ENCODE results near the gene TSEN34.

Gene TSEN34

GRCh38 chr19:54191011-54191810, at the start of gene TSEN34:
TSS of gene TSEN34 (plus strand) at chr19:54191308. CDS start at chr19:54191365, 57 bp downstream.
- DNase-seq = peak; percentile 89 to 93

- DNase-seq = no peak
Measured at GRCh38 chr19:54141356-54141755, 49.8 kb upstream of the TSEN34 start.

DNA sequence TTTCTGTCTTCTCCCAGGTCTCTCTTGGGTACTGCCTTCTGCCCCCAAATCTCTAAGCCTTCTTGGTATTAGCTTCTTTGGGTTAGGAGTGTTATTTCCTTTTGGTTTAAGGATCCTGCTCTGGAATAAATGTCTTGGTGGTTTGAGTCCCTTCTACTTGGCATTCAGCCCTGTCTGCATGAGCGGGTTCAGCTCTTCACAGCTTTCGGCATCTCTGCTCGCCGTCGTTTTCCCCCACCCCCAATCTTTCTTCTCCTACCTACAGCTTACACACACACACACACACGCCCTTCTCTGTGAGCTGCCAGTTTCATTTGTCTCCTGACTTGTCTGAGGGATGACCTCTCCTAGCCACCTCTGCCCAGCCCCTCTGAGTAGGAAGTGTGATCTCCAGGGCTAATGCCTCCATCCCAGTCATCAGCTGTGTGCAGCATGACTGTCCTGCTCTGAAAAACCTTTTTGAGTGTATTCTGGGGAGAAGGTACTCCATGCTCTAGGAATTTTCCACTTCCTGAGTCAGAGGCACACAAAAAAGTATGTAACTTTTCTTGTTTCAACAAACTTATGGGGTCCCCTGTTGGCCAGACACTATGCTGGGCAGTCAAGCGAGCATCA, 48.8 kb upstream of the TSEN34 start:
- no peak for DNase-seq

- DNase-seq = no peak
Measured at GRCh38 chr19:54145541-54146158, 45.5 kb upstream of the TSEN34 start.

DNA sequence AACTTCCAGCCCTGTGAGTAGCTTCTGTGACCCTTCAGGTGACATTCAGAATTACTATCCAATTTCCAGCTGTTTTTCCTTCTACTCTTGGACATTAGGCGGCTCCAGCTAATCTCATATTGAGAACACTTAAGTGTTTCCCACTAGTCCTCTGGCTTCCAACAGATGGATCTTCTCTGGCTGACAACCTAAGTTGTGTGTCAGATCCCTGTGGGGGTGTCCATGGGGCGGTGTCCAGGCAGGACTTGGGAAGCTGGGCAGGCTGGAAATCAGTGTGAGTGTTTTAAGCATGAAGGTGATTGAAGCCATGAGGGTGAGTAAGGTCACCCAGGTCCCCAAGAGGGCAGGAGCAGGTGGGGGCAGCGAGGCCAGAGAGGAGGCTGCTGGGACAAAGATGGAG, 43.4 kb upstream of the TSEN34 start:
- no peak for DNase-seq

GRCh38 chr19:54148158-54148557, 43.0 kb upstream of the TSEN34 start:
- no peak for DNase-seq

DNA sequence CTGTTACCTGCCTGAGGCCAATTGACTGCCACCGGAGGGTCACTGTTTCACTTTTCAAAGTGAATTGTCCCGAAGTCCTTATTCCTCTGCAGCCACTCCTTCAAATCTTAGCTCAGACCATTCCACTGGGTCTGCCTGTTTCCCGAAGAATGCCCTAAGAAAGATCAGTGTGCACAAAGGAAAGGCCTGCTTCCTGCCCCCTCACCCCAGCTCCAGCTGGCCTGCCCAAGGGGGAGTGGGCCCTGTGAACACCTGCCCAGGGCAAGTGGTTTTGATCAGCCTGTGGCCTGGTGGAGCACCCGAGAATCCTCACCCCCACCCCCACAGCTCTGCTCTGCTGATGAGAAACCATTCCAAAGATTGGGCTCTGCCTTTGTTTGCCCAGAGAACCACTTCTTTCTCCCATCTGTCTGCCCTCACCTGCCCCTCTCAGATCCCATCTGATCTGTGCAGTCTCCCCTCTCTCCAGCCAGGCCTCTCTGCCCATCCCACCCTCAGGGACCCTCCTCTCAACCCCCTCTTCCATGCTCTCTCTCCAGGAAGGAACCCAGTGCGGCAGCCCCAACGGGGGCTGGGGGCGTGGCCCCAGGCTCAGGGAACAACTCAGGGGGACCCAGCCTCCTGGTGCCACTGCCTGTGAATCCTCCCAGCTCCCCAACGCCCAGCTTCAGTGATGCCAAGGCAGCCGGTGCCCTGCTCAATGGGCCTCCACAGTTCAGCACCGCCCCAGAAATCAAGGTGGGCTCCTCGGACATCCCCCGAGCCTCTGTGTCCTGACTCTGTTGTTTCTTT, 41.9 kb upstream of the TSEN34 start:
- no peak for DNase-seq

DNA sequence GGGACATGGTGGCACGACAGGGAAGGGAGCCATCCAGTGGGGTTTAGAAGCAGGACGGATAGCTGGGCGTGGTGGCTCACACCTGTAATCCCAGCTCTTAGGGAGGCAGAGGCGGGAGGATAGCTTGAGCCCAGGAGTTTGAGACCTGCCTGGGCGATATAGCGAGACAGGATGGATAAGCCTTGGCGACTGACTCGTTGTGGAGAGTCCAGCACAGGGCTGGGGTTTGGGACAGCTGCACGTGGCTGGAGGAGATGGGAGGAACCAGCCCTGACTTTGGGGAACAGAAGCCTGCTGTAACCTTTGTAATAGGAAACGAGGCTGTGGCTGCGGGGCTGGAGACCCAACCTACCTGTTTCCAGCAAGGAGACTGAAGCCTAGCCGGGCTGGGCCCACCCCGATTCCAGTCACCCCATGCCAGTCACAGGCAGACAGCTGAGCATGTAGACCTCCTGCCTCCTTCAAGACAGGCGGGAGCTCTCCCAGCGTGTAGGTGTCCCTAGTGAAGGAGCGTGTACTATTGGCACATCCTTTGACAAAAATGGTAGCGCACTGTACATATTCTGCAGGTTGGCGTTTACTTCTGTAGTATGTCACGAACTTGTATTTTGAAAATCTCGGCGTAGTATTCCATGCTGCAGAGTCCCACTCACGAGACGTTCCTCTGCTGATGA, 39.6 kb upstream of the TSEN34 start:
- no peak for DNase-seq

DNA sequence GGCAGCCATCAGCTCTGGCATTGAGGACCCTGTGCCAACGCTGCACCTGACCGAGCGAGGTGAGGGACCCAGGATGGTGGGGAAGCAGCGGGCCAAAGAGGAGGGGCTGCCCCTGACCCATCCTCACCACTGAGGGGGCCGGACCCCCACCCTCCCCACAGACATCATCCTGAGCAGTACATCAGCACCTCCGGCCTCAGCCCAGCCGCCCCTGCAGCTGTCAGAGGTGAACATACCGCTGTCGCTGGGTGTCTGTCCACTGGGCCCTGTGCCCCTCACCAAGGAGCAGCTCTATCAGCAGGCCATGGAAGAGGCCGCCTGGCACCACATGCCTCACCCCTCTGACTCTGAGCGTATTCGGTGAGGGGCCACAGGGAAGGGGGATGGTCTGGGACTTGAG, 38.8 kb upstream of the TSEN34 start:
- DNase-seq = no peak

DNA sequence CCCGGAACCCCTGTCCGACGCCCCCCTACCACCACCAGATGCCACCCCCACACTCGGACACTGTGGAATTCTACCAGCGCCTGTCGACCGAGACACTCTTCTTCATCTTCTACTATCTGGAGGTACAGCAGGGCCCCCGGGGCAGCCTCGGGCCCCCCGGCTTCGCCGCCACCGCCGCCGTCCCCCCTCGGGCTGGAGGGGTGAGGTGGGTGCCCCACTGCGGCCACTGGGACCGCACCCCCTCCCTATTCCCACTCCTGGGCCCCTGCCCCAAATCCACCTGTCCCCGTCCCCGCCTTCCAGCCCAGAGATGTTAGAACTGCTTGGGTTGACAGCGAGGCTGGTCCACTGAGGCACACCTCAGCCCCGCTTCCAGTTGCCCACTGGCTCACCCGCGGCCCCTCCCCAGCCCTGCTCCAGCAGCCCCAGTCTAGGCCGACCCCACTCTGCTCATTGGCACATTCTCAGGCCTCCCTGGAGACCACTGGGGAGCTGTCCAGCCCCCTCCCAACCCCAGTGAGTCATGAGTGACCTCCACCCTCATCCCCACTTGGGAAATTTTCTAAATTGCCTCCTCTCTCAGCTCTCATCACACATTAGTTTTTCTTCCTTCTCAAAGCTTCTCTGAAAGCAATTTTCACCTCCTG, 38.1 kb upstream of the TSEN34 start:
- DNase-seq = no peak

DNA sequence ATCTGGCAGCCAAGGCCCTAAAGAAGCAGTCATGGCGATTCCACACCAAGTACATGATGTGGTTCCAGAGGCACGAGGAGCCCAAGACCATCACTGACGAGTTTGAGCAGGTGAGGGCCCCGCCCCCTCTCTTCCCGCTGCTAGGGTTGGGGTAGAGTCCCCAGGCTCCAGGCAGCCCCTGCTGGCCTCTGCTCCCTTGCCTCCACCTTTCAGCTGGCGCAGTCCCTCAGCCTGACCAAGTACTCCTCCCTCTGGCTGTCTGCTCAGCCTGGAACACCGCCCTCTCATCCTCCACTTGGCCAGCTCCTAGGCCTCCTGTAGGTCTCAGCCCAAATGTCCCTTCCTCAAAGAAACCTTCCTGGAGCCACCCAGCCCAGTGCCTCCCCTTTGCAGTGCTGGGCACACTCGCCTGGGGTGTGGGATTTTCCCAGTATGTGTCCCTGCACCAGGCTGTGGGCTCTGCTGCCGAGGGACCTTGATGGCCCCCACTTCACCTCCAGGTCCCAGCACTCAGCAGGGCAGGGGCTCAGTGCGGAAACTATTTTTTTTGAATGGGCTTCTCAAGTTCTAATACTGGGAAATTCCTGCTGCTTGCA, 37.3 kb upstream of the TSEN34 start:
- DNase-seq = no peak

DNA sequence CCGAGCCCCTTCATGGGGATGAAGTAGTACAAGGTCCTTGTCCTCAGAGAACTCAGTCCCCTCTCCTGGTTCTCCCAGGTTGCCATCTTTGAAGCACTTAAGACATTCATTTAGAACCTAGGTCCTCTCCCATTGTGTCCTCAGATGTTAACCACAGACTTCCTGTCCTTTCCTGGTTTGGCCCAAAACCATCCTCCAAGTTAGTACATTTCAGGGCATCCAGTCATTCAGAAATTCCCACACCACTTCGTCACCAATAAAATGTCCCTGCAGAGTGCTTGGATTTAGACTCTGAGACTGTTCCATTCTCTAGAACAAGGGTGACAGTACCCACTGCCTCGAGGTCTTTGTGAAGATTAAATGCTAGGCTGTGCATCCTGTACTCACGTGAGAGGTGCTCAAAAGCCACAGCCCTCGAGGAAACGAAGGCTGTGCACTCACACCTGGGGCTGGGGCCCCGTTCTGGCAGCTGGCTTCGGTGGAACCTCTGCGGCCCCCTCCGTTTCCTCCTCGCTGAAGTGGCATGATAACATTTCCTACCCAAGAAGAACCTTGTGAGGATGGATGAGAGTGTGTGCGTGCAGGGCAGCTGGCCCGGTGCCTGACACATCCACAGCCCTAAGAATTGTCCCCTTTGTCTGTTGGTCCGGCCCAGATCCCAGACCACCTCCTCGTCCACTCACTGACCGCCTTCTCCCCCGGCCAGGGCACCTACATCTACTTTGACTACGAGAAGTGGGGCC, 36.3 kb upstream of the TSEN34 start:
- DNase-seq = peak; percentile 20 to 47

DNA sequence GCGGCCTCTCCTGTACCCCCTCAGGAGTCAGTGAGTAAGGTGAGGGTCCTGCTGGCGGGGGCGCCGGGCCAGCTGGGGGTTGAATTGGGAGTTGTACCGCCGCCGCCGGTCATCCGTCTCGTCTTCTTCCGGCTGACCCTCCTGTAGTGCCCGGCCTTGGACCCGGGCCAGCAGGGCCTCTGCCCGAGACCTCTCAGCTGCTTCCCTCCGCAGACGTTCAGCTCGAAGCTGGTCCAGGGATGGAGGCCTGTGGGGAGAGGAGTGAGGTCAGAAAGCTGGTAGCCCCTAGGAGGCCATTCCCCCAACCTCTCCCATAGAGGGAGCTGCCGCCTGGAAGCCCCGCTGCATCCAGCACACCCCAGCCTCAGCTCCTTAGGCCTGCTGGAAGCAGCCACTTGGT, 35.4 kb upstream of the TSEN34 start:
- DNase-seq = no peak

- no peak for DNase-seq
Measured at GRCh38 chr19:54156490-54156889, 34.6 kb upstream of the TSEN34 start.

- DNase-seq = no peak
Measured at GRCh38 chr19:54156953-54157352, 34.2 kb upstream of the TSEN34 start.

GRCh38 chr19:54158812-54159351, 32.2 kb upstream of the TSEN34 start:
- DNase-seq = peak in 1 of 2 donors; percentile 31

- peak; percentile 100 for DNase-seq
Measured at GRCh38 chr19:54159352-54160181, 31.5 kb upstream of the TSEN34 start, which contains the start of gene LENG1. TSS of gene LENG1 (minus strand) at chr19:54159721. CDS start at chr19:54159695, 26 bp downstream.

- no peak for DNase-seq
Measured at GRCh38 chr19:54160182-54160811, 30.8 kb upstream of the TSEN34 start.

DNA sequence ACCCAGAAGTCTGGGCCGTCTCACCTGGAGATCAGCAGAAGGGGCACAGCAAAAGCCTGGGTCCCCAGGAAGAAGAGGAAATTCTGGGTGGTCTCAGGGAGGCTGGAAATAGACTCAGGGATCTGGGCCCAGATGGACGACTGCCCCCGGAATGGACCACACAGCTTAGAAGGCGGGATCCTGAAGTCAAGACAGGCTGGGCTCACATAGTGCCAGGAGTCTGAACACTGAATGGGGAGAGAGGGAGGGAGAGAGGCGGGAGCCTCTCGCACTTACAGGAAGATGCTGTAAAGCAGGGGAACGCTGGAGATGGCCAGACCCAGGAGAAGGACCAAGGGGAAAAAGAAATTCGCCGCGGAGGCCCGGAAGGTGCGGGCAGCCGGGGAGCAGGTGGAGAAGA, 30.3 kb upstream of the TSEN34 start:
- DNase-seq = no peak

Measured in CD4-positive, alpha-beta T cell treated with Interferon alpha-2 for 1 hour (primary cell).